GM19043 (cell line): ENCODE data around the gene SNRPD3.
"Not testable (repeated sequence)": the region's sequence is repeated elsewhere in the genome, so short reads cannot be mapped to it uniquely, and the experiment has no call there.

Source experiments
- ATAC-seq: cut with Tn5 transposase; IDR thresholded peaks from one replicate; pipeline ENCODE4 v1.9.1; 2021; ENCODE audit warnings: low read depth; ENCODE audit not compliant: unreplicated experiment

SNRPD3 gene

DNA sequence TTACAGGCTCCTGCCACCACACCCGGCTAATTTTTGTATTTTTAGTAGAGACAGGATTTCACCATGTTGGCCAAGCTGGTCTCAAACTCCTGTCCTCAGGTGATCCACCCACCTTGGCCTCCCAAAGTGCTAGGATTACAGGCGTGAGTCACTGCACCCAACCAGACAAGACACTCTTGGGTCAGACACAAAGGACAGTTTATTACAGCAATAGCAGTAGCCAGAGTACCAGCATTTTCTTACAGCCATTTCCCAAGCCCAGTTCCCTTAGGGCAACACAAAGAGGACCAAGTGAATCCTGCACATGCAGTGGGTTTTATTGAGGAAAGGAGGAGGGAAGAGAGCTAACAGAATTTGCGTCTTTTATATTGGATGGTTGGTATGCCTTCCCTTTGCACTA lies 24.8 kb upstream of the SNRPD3 start:
- ATAC-seq: not testable (repeated sequence)

DNA sequence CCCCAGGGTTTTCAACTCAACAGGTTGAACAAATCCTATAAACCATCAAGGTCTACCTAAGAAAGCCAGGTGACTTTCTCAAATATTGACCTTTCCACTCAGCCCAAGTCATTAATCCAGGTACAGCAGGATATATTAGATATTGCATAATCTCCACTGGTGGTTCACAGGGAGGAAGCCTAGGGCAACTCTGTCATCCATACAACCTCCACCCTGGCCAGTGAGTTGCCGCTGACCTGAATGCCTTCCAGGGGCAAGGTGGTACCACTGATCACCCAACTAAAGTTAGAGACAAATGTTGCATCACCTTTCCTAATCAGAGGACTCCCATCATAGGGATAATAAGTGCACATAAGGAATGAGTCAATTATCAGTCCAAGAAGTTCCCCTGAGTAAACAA lies 23.7 kb upstream of the SNRPD3 start:
- ATAC-seq: no peak

- no peak for ATAC-seq
These were observed 20.5 kb upstream of the SNRPD3 start for GRCh38 chr22:24535348-24535747.

DNA sequence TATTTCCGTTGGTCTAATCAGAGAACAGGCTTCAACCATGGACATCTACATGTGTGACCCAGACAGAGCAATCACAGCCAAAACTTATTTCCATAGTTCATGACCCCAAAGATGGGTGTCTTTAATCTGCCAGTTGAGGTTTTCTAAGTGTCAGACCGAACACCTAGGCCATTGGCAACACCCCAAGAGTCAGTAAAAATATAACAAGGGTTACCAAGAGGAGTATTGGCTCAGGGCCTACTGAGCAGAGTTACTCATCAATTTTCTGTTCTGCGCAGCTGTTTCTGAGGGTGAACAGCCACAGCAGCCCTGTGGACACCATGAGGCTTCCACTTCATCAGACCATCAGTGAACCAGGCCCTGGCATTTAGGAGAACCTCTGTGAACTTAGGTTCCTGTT lies 19.7 kb upstream of the SNRPD3 start:
- no peak for ATAC-seq

DNA sequence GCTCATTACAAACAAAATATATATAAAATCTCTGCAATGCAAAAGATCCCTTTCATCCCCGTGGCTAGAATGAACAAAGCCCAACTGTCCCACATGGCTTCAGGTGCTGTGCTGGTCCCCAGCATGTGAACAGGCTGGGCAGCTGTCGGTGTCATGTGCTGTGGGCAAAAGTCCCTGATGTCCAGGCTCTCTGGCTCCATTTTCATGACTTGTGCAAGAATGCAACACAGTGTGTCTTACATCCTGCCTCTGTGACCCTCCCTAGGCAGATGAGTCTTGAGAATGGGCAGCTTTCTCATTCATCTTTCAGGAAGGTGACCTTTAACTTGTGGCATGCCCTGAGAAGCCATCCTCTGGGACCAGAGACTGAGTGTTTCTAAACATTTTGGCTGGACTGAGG lies 15.3 kb upstream of the SNRPD3 start:
- ATAC-seq: no peak

DNA sequence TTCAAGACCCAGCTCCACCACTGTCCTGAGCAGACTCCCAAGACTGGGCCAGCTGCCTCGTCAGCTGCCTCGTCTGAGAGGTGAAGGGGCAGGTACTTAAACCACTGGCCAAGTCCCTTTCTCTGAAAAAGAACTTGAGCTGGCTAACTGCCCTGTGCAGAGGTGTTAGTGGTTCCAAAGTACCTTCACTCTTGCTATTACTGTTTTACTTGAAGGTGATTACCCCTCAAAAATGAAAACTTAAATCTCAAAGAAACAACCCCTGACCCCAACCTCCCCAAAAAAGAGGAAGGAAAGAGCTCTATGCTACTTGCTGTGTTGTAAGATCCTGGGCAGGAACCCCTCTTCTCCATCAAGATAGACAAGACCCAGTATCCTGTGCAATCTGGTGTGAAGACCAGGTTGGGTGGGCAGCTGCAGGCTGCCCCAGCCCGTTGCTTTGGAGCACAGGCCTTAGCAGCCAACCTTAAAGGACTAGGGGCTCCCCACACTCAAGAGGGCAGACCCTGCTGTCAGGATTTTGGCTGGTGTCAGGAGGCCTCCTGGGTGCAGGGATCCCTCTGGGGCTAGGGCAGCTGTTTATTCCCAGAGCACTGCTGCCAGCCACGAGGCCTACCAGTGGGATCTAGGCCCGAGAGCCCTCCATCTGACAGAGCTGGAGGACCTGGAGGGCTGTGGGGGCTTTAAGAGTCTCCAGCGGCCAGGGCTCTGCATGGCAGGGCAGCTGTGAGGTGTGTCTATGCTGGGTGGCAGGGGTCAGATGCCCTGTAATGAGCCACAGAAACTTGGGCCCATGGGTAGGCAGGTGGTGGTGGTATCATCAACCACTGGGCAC lies 13.9 kb upstream of the SNRPD3 start:
- ATAC-seq: no peak

- no peak for ATAC-seq
These were observed 13.2 kb upstream of the SNRPD3 start for GRCh38 chr22:24542641-24543040.

DNA sequence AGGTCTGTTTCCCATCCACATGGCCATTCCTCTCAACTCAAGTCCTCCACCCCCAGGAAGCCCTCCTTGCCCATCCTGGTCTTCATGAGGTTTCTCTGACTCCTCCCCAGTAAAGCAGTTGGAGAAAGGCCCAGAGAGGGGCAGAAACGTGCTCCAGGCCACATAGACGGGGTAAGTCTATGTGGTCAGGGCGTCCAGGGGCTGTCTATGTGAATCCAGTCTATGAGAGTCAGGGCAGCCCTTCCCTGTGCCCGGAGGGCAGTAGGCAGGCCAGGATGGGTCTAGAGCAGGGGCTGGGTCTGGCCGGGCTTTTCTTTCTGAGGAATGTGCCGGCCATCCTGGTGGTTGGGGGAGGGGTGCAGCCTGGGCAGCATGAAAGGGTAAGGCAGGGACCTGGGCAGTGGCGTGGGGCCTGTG lies 12.6 kb upstream of the SNRPD3 start:
- no peak for ATAC-seq

DNA sequence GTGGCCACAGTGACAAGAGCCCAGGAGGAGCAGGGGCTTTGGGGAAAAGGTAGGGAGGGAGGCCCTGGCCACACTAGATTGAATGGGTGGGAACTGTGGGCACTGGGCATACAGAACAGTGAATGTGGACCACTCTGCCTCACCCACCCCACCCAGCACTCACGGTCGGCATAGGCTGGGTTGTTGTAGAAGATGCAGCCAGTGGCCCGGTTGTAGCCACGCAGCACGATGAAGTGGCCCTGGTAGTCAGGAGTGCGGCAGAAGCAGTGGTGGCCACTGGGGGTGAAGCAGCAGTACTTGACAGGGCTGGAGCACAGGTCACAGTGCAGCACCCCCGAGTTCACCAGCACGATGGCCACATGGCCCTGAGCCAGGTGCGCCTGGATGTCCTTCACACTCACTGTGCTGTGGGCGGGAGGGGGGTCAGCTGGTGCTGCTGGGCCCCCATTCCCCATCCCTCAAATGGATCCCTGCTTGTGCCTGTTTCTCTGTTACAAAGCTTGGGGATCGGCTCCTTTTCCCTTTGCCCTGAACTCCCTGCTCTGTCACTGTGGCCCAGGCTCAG lies 12.0 kb upstream of the SNRPD3 start:
- no peak for ATAC-seq

DNA sequence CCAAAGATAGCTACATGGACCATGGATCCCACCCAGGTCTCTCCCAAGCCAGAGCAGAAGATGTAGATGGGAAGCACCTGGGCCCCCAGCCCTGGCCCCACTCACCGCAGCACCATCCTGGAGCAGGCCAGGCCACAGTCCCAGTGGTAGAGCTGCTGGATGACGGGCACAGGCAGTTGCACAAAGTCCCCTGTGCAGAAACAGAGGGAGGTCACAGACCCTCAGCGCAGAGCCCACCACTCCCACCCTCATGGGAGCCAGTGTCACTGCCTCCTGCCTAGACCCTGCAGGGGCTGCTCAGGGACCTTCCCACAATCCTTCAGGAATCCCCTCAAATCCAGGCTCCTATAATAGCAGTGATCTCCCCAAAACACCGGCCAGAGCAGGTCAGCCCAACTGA lies 7.0 kb upstream of the SNRPD3 start:
- no peak for ATAC-seq

- ATAC-seq: no peak
These were observed 5.5 kb upstream of the SNRPD3 start for GRCh38 chr22:24550028-24550901.

- ATAC-seq: no peak
These were observed 4.8 kb upstream of the SNRPD3 start for GRCh38 chr22:24550902-24551435.

DNA sequence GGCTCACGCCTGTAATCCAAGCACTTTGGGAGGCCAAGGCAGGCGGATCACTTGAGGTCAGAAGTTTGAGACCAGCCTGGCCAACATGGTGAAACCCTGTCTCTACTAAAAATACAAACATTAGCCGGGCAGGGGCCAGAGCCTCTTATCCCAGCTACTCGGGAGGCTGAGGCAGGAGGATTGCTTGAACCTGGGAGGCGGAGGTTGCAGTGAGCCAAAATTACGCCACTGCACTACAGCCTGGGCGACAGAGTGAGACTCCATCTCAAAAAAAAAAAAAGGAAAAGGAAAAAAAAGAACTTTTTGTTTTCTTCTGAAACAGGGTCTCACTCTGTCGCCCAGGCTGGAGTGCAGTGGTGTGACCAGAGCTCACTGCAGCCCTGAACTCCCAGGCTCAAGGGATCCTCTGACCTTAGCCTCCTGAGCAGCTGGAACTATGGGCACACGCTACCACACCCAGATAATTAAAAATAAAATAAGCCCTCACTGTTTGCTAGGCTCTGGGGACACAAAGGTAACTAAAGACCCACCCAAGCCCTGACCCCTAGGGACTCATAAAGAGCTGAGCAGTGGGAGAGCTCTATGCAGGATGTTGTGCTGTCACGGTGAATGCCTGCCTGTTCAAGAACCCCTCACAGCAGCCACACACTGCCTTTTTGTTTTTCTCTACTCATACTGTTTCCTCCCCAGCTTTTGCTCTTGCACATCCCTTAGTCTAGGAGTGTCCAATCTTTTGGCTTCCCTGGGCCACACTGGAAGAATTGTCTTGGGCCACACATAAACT lies 3.1 kb upstream of the SNRPD3 start:
- ATAC-seq: not testable (repeated sequence)

GRCh38 chr22:24553597-24554312 lies 2.0 kb upstream of the SNRPD3 start:
- ATAC-seq: no peak

- peak; percentile 17 for ATAC-seq
These were observed 1.3 kb upstream of the SNRPD3 start, which contains the start of gene GUCD1 for GRCh38 chr22:24554313-24555164. TSS of gene GUCD1 (minus strand) at chr22:24555138. CDS start at chr22:24554991, 147 bp downstream.

GRCh38 chr22:24559471-24559870 lies 3.7 kb downstream of the SNRPD3 start:
- ATAC-seq: no peak

DNA sequence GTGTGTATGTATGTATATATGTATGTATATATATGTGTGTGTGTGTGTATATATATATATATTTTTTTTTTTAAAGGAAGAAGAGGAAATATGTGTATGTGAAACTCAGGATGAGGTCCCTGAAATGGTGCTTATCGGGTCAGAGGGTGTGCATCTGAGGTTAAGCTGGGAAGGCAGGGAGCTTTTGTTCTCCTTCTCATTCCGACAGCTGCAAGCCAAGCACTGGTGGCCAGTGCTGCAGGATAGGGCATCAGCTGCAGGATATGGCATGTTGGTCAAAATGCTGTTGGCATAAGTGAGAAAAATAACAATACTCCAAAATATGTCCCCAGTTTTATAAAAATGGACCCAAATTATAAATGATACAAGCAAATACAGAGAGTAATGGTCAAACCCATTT lies 7.4 kb downstream of the SNRPD3 start:
- no peak for ATAC-seq

GRCh38 chr22:24564376-24565058 lies 8.7 kb downstream of the SNRPD3 start:
- ATAC-seq: no peak
